HEK293 (cell line): ENCODE results near the gene PATE1.

Experiments
- CTCF ChIA-PET: fragments of 350-600 bp; formaldehyde crosslinking; extraction: SDS; loops from one replicate; lab custom pipeline; 2021; ENCODE audit warnings: antibody characterized with exemption; lab: Yijun Ruan, JAX
- POLR2A ChIA-PET: fragments of 300-600 bp; formaldehyde crosslinking; extraction: SDS; loops from one replicate; lab custom pipeline; 2020; ENCODE audit warnings: antibody characterized with exemption, inconsistent platforms; lab: Yijun Ruan, JAX
- H3K27ac ChIP-seq: fragments of 200-500 bp; sonication (Bioruptor generic); 2 replicates; pipeline ENCODE4 v1.5.1; 2014; ENCODE audit warnings: low read depth, low read length, control low read depth, inconsistent platforms; ENCODE audit errors: extremely low read depth
- H3K36me3 ChIP-seq, 2 experiments: fragments of 200-500 bp in 1 of 2; sonication (Bioruptor generic) in 1 of 2; 1 replicate in 1 of 2; 2 replicates in 1 of 2; pipeline ENCODE4 v1.5.1; 2014 to 2017; ENCODE audit warnings: inconsistent platforms in 2 of 2, low read length in 2 of 2; ENCODE audit not compliant: control insufficient read depth in 2 of 2, insufficient read depth in 1 of 2
- H3K4me1 ChIP-seq: fragments of 200-500 bp; sonication (Bioruptor generic); 2 replicates; pipeline ENCODE4 v1.5.1; 2014; ENCODE audit warnings: mild to moderate bottlenecking, low read length, inconsistent platforms; ENCODE audit not compliant: control insufficient read depth, insufficient read depth
- H3K4me3 ChIP-seq: 2 replicates; pipeline ENCODE4 v1.5.1; 2011; ENCODE audit warnings: low read depth, mild to moderate bottlenecking, control low read depth, low read length, moderate library complexity
- H3K9me3 ChIP-seq: fragments of 200-500 bp; sonication (Bioruptor generic); 2 replicates; pipeline ENCODE4 v1.5.1; 2014; ENCODE audit warnings: low read depth, low read length, inconsistent platforms; ENCODE audit not compliant: control insufficient read depth, insufficient read depth
- BCL6B ChIP-seq: fragments of 450-650 bp; formaldehyde crosslinking; IDR thresholded peaks from 2 replicates; pipeline ENCODE4 v1.5.1; 2017; ENCODE audit warnings: missing biosample characterization, missing genetic modification characterization
- HOXD13 ChIP-seq: sonication (generic); formaldehyde crosslinking; IDR thresholded peaks from 2 replicates; pipeline ENCODE4 v1.8.0; 2022; ENCODE audit warnings: missing genetic modification reagents, borderline replicate concordance
- INSM2 ChIP-seq: fragments of 450-650 bp; formaldehyde crosslinking; IDR thresholded peaks from 2 replicates; pipeline ENCODE4 v1.5.1; 2016; ENCODE audit warnings: missing biosample characterization, missing genetic modification characterization
- KLF16 ChIP-seq: fragments of 450-650 bp; formaldehyde crosslinking; IDR thresholded peaks from 2 replicates; pipeline ENCODE4 v1.5.1; 2017; ENCODE audit warnings: missing biosample characterization, missing genetic modification characterization
- KLF9 ChIP-seq: fragments of 450-650 bp; formaldehyde crosslinking; IDR thresholded peaks from 2 replicates; pipeline ENCODE4 v1.5.1; 2016; ENCODE audit warnings: missing biosample characterization, missing genetic modification characterization, low read depth
- PRDM2 ChIP-seq: fragments of 450-650 bp; formaldehyde crosslinking; IDR thresholded peaks from 2 replicates; pipeline ENCODE4 v1.5.1; 2016; ENCODE audit warnings: missing biosample characterization, missing genetic modification characterization, borderline replicate concordance
- REST ChIP-seq: fragments of 450-650 bp; formaldehyde crosslinking; IDR thresholded peaks from 2 replicates; pipeline ENCODE4 v1.5.1; 2016; ENCODE audit warnings: missing biosample characterization, missing genetic modification characterization
- ZBTB11 ChIP-seq: fragments of 450-650 bp; formaldehyde crosslinking; conservative IDR thresholded peaks from 2 replicates; pipeline ENCODE4 v1.5.1; 2016; ENCODE audit warnings: low read depth, missing biosample characterization, missing genetic modification characterization
- ZBTB7A ChIP-seq: fragments of 450-650 bp; formaldehyde crosslinking; IDR thresholded peaks from 2 replicates; pipeline ENCODE4 v1.5.1; 2016; ENCODE audit warnings: low read depth, missing biosample characterization, missing genetic modification characterization
- ZFHX2 ChIP-seq: fragments of 450-650 bp; formaldehyde crosslinking; conservative IDR thresholded peaks from 2 replicates; pipeline ENCODE4 v1.5.1; 2016; ENCODE audit warnings: missing biosample characterization, missing genetic modification characterization
- ZNF16 ChIP-seq: fragments of 450-650 bp; formaldehyde crosslinking; IDR thresholded peaks from 2 replicates; pipeline ENCODE4 v1.5.1; 2016; ENCODE audit warnings: low read depth, missing biosample characterization, missing genetic modification characterization
- ZNF174 ChIP-seq: fragments of 450-650 bp; formaldehyde crosslinking; IDR thresholded peaks from 2 replicates; pipeline ENCODE4 v1.5.0; 2017; ENCODE audit warnings: missing biosample characterization, mild to moderate bottlenecking, missing genetic modification characterization
- ZNF311 ChIP-seq: fragments of 450-650 bp; formaldehyde crosslinking; IDR thresholded peaks from 2 replicates; pipeline ENCODE4 v1.5.1; 2017; ENCODE audit warnings: missing biosample characterization, missing genetic modification characterization, borderline replicate concordance
- ZNF843 ChIP-seq: fragments of 450-650 bp; formaldehyde crosslinking; IDR thresholded peaks from 2 replicates; pipeline ENCODE4 v1.5.1; 2016; ENCODE audit warnings: missing biosample characterization, missing genetic modification characterization
- TF ChIP-seq, protein P1 (sequence below): fragments of 450-650 bp; formaldehyde crosslinking; IDR thresholded peaks from 2 replicates; pipeline ENCODE4 v1.5.1; 2016; ENCODE audit warnings: missing biosample characterization, missing genetic modification characterization
- TF ChIP-seq, protein P2 (sequence below): fragments of 450-650 bp; formaldehyde crosslinking; IDR thresholded peaks from 2 replicates; pipeline ENCODE4 v1.5.1; 2016; ENCODE audit warnings: missing biosample characterization, missing genetic modification characterization

The PATE1 gene

GRCh38 chr11:125750629-125751028 is 4.5 kb downstream of the PATE1 start (continued):
- TF ChIP-seq ZBTB11 (tag by site-specific recombination) (no peak), ZNF16 (tag by site-specific recombination) (no peak), HOXD13 (no peak), BCL6B (tag by site-specific recombination) (no peak), KLF16 (no peak), ZNF843 (tag by site-specific recombination) (no peak)
- TF ChIP-seq, protein P1, sequence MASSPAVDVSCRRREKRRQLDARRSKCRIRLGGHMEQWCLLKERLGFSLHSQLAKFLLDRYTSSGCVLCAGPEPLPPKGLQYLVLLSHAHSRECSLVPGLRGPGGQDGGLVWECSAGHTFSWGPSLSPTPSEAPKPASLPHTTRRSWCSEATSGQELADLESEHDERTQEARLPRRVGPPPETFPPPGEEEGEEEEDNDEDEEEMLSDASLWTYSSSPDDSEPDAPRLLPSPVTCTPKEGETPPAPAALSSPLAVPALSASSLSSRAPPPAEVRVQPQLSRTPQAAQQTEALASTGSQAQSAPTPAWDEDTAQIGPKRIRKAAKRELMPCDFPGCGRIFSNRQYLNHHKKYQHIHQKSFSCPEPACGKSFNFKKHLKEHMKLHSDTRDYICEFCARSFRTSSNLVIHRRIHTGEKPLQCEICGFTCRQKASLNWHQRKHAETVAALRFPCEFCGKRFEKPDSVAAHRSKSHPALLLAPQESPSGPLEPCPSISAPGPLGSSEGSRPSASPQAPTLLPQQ (tag by site-specific recombination): no peak

DNA sequence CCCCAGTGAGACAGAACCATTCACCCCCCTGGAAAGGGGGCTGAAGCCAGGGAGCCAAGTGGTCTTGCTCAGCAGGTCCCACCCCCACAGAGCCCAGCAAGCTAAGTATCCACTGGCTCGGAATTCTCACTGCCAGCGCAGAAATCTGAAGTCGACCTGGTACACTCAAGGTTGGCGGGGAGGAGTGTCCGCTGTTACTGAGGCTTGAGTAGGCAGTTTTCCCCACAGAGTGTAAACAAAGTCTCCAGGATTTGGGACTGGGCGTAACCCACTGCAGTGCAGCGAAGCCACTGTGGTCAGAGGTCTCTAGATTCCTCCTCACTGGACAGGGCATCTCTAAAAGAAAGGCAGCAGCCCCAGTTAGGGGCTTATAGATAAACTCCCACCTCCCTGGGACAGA is 10.0 kb downstream of the PATE1 start:
- ChIA-PET POLR2A (no interaction called here), CTCF (no interaction called here)
- H3K9me3 ChIP-seq: no peaks in the 10 kb centered on the region
- H3K36me3 ChIP-seq: no peaks in the 10 kb centered on the region
- no peak overlapping the region for H3K27ac ChIP-seq
- no peaks in the 10 kb centered on the region for H3K4me1 ChIP-seq
- H3K4me3 ChIP-seq: no peak overlapping the region
- TF ChIP-seq, protein P2, sequence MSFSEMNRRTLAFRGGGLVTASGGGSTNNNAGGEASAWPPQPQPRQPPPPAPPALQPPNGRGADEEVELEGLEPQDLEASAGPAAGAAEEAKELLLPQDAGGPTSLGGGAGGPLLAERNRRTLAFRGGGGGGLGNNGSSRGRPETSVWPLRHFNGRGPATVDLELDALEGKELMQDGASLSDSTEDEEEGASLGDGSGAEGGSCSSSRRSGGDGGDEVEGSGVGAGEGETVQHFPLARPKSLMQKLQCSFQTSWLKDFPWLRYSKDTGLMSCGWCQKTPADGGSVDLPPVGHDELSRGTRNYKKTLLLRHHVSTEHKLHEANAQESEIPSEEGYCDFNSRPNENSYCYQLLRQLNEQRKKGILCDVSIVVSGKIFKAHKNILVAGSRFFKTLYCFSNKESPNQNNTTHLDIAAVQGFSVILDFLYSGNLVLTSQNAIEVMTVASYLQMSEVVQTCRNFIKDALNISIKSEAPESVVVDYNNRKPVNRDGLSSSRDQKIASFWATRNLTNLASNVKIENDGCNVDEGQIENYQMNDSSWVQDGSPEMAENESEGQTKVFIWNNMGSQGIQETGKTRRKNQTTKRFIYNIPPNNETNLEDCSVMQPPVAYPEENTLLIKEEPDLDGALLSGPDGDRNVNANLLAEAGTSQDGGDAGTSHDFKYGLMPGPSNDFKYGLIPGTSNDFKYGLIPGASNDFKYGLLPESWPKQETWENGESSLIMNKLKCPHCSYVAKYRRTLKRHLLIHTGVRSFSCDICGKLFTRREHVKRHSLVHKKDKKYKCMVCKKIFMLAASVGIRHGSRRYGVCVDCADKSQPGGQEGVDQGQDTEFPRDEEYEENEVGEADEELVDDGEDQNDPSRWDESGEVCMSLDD (tag by site-specific recombination): no peak
- no peak for TF ChIP-seq INSM2 (tag by site-specific recombination)
- TF ChIP-seq ZFHX2 (tag by site-specific recombination): no peak
- TF ChIP-seq ZNF311: no peak
- no peak for TF ChIP-seq KLF9 (tag by site-specific recombination)
- no peak for TF ChIP-seq ZBTB7A (tag by site-specific recombination)
- no peak for TF ChIP-seq PRDM2 (tag by site-specific recombination)
- TF ChIP-seq ZNF174 (tag by site-specific recombination): no peak
- no peak for TF ChIP-seq REST (tag by site-specific recombination)
